Fibroblast of lung (primary cell): ENCODE results near the gene KRTAP9-9.

Experiments
- CTCF ChIP-seq, 2 donors: IDR thresholded peaks in 1 of 2; conservative IDR thresholded peaks in 1 of 2; 1 replicate in 1 of 2; 2 replicates in 1 of 2; pipeline ENCODE4 v1.5.1; 2011 to 2012; ENCODE audit warnings: low read length in 2 of 2, control low read depth in 1 of 2, inconsistent platforms in 1 of 2, low read depth in 1 of 2, mild to moderate bottlenecking in 1 of 2
- EZH2 ChIP-seq: IDR thresholded peaks from 2 replicates; pipeline ENCODE4 v1.5.1; 2012; ENCODE audit warnings: low read length, control low read depth, mild to moderate bottlenecking; ENCODE audit errors: missing control alignments

GRCh38 chr17:41263212-41263611, 8.0 kb downstream of the KRTAP9-9 start:
- TF ChIP-seq CTCF (conservative IDR thresholded peaks at IDR 0.05 in 1 of 2, IDR thresholded peaks at IDR 0.05 in 1 of 2; ENCODE audit: low read depth in 1 of 2, low read length in 2 of 2): no peak
- TF ChIP-seq EZH2: no peak
